Neural crest cell (in vitro differentiated cells): ENCODE measurements around the gene OMA1. TPM values are rescaled to one million over a fixed set of nuclear protein-coding genes. Genes with fewer than 3 reads are reported as not detected.
A peak's percentile ranks its signal among the peaks of the same experiment; 100 is the strongest.
"Not testable (repeated sequence)": the region's sequence is repeated elsewhere in the genome, so short reads cannot be mapped to it uniquely, and the experiment has no call there.

Experiments used
- DNase-seq: peaks from one replicate; pipeline ENCODE4 v3.0.0; 2021; ENCODE audit warnings: low read depth, mixed read lengths, low spot score
- H3K27ac Mint-ChIP-seq: one replicate; pipeline ENCODE4 v1.8.0; 2021; ENCODE audit warnings: mild to moderate bottlenecking, mixed read lengths; ENCODE audit not compliant: unreplicated experiment
- H3K27me3 Mint-ChIP-seq: 2 replicates; pipeline ENCODE4 v1.8.0; 2021; ENCODE audit warnings: low read depth, mild to moderate bottlenecking, mixed read lengths
- H3K36me3 Mint-ChIP-seq: 2 replicates; pipeline ENCODE4 v1.8.0; 2021; ENCODE audit warnings: low read depth, mild to moderate bottlenecking, mixed read lengths
- H3K4me1 Mint-ChIP-seq: 2 replicates; pipeline ENCODE4 v1.8.0; 2021; ENCODE audit warnings: mixed read lengths
- H3K4me3 Mint-ChIP-seq: one replicate; pipeline ENCODE4 v1.8.0; 2021; ENCODE audit warnings: mild to moderate bottlenecking, mixed read lengths
- H3K9me3 Mint-ChIP-seq: 2 replicates; pipeline ENCODE4 v1.8.0; 2021; ENCODE audit warnings: mixed read lengths
- total RNA-seq: library from RNA; stranded (reverse); gene quantifications from 2 replicates; pipeline ENCODE4 v1.2.1, GENCODE V29; 2021
- TF ChIP-seq, protein P1 (sequence below): fragments of 200-600 bp; sonication (generic); conservative IDR thresholded peaks from 2 replicates; pipeline ENCODE4 v1.5.0; 2021; ENCODE audit warnings: antibody characterized with exemption, mild to moderate bottlenecking

OMA1 gene
- total RNA-seq, 1 donor from 2014 or later: 8.1 TPM

DNA sequence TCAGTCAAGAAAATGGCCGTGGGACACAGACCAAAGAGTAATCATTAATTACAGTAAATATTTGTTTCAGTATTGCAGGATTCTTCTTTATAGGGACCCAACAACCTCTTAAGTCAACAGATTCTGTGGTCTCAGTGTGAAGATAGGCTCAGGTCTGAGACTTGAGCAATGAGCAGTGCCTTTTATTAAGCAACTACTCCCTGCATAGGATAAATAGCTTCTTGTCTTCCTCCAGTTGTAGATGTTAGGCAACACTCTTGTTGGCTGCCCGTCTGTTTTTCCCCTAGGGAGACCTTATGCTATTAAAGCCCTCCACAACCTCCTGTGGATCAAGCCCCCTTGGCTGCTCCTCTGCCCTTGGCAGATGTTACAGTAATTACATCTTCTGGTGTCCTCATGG is 1.8 kb upstream of the OMA1 start:
- TF ChIP-seq, protein P1, sequence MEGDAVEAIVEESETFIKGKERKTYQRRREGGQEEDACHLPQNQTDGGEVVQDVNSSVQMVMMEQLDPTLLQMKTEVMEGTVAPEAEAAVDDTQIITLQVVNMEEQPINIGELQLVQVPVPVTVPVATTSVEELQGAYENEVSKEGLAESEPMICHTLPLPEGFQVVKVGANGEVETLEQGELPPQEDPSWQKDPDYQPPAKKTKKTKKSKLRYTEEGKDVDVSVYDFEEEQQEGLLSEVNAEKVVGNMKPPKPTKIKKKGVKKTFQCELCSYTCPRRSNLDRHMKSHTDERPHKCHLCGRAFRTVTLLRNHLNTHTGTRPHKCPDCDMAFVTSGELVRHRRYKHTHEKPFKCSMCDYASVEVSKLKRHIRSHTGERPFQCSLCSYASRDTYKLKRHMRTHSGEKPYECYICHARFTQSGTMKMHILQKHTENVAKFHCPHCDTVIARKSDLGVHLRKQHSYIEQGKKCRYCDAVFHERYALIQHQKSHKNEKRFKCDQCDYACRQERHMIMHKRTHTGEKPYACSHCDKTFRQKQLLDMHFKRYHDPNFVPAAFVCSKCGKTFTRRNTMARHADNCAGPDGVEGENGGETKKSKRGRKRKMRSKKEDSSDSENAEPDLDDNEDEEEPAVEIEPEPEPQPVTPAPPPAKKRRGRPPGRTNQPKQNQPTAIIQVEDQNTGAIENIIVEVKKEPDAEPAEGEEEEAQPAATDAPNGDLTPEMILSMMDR: no peak
- Mint-ChIP-seq H3K36me3 (no peaks in the 10 kb centered on the region), H3K4me3 (peak overlapping the region; percentile 43), H3K4me1 (peaks cover 19% of the 10 kb centered on the region), H3K27me3 (peaks cover 5% of the 10 kb centered on the region), H3K9me3 (no peaks in the 10 kb centered on the region), H3K27ac (no peak overlapping the region)
- DNase-seq: no peak

DNA sequence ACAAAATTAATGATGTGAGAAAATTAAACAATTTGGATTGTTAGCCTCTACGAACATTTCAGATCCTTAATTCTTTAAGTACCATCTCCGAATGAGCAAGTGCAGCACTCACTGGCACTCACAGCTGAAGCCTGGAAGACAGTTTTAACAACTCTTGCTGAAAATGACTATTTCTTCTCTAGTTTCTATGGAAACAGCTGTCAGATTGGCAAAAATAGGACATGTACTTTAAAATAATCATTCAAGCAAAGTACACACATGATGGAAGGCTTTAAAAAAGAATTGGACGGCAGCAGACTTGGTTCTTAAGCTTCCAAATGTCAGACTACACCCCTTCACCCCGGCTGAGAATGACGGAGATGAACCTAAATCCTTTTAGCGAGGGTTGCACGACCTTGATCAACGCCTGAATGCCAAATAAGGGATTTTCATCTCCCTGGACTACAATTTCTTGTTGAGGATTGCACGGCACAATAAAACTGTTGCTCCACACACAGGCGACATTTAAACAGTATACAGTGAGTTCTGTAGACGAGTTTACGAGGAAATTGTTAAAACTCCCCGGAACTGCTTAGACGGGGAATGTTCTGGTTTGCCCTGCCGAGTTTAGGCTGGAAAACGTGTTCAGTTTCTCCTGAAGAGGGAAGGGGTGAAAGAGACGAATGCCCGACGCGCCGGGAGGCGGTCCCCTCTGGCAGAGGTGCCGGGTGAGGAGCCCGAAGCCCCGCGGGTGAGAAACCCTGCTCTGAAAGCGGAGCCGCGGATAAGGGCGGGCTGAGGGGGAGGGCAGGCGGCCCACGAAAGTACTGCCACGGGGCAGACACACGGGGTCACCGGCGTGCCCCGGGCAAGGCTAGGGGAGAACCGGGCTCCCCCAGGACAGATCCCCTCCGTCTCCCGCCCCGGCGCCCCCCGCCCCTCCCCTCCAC is 671 bp downstream of the OMA1 start:
- Mint-ChIP-seq H3K4me3 (peak overlapping the region; percentile 86), H3K36me3 (no peaks in the 10 kb centered on the region), H3K4me1 (peaks cover 19% of the 10 kb centered on the region), H3K9me3 (no peaks in the 10 kb centered on the region), H3K27ac (peak overlapping the region; percentile 97), H3K27me3 (peaks cover 5% of the 10 kb centered on the region)
- DNase-seq: peak; percentile 52
- TF ChIP-seq, protein P1: no peak

DNA sequence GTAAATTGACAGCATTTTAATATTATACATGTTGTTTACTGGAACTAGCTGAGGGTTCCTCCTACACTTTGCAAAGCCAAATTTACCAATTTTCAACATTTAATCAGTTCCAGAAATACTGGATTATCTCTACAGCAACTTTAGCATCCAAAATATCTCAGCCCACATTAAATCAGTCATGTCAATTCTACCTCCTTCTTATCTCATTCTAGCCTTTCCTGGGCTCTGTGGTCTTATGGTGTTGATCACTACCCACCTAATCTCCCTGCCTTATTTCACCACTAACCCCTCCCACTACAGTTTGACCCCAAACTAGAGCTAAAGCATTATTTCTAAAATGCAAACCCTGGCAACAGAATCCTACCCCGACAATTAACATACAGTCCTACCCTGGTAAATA is 3.3 kb downstream of the OMA1 start:
- DNase-seq: no peak
- H3K27me3 Mint-ChIP-seq: no peaks in the 10 kb centered on the region
- H3K4me1 Mint-ChIP-seq: peaks cover 19% of the 10 kb centered on the region
- no peaks in the 10 kb centered on the region for H3K36me3 Mint-ChIP-seq
- no peak overlapping the region for H3K27ac Mint-ChIP-seq
- H3K4me3 Mint-ChIP-seq: no peak overlapping the region
- TF ChIP-seq, protein P1: no peak
- no peaks in the 10 kb centered on the region for H3K9me3 Mint-ChIP-seq

DNA sequence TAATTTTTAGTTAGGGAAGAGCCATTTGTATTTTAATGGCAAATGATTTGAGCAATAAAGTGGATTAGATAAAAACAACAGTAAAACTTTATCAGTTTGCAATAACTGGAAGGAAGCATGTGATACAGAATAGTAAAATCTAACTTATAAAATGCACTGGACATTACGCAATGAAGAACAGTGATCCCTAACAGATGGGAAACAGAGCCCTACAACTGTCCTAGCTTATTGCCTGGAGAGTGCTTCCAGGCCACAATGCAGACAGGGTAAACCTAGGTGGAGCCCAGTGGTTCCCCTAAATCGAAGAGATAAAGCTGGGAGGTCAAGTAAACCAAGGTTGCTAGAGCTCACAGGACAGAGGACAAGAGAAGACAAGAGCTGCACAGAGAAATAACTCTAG is 7.0 kb downstream of the OMA1 start:
- no peak overlapping the region for H3K4me3 Mint-ChIP-seq
- H3K36me3 Mint-ChIP-seq: no peaks in the 10 kb centered on the region
- TF ChIP-seq, protein P1: no peak
- H3K27me3 Mint-ChIP-seq: no peaks in the 10 kb centered on the region
- DNase-seq: no peak
- H3K4me1 Mint-ChIP-seq: no peaks in the 10 kb centered on the region
- no peak overlapping the region for H3K27ac Mint-ChIP-seq
- H3K9me3 Mint-ChIP-seq: no peaks in the 10 kb centered on the region

DNA sequence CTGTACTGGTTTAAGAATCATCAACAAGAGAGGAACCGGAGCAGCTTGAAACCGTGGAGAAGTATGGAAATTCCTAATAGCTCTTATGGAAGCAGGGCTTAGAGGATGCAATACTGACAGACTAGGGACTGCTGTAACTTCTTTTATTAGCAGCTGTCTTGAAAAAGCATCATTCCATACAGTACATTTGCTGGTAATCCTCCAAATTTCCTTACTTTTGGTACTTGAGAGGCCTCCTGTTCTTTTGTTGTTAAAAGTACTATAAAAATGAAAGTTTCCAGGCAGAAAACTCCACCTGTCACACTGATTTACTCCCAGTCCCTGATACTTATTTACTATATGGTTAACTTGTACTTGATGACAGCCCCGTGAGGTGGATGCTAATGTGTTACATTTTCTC is 7.7 kb downstream of the OMA1 start:
- Mint-ChIP-seq H3K27me3 (no peaks in the 10 kb centered on the region), H3K4me3 (no peak overlapping the region), H3K9me3 (no peaks in the 10 kb centered on the region), H3K4me1 (no peaks in the 10 kb centered on the region), H3K27ac (no peak overlapping the region), H3K36me3 (no peaks in the 10 kb centered on the region)
- TF ChIP-seq, protein P1: no peak
- DNase-seq: no peak

DNA sequence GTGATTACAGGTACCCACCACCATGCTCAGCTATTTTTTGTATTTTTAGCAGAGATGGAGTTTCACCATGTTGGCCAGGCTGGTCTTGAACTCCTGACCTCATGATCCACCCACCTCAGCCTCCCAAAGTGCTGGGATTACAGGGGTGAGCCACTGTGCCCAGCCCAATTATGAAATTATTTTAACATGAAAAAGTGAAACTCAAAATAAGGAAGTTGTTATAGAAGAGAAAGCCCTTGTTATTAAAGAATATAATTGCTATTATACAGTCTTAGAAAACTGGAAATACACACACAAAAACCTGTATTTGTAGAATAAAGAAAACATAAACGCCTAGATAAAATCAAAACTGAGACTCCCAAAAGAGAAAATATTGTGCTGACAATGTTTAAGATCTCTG is 14.7 kb downstream of the OMA1 start:
- not testable (repeated sequence) for H3K9me3 Mint-ChIP-seq, H3K4me1 Mint-ChIP-seq

More for the DNA sequence above, 14.7 kb downstream of the OMA1 start:
- not testable (repeated sequence) for H3K27me3 Mint-ChIP-seq, H3K36me3 Mint-ChIP-seq, H3K27ac Mint-ChIP-seq, H3K4me3 Mint-ChIP-seq, DNase-seq
